Hematopoietic multipotent progenitor cell (in vitro differentiated cells): Measurements from ENCODE around the gene IL12B. TPM values are rescaled to one million over a fixed set of nuclear protein-coding genes. Genes with fewer than 3 reads are reported as not detected.
A peak's percentile ranks its signal among the peaks of the same experiment; 100 is the strongest.
"Not testable (repeated sequence)": the region's sequence is repeated elsewhere in the genome, so short reads cannot be mapped to it uniquely, and the experiment has no call there.

Source experiments
- DNase-seq, 3 donors: peaks; one replicate each; pipeline ENCODE4 v3.0.0-alpha.2; 2011 to 2015; ENCODE audit warnings: low read depth in 2 of 3, low spot score in 2 of 3
- total RNA-seq: library from RNA; depleted of rRNA; stranded (reverse); fragments of >200 nt; gene quantifications from one replicate; pipeline ENCODE4 v1.2.3, GENCODE V29; 2012

Gene IL12B
- not detected for total RNA-seq

DNA sequence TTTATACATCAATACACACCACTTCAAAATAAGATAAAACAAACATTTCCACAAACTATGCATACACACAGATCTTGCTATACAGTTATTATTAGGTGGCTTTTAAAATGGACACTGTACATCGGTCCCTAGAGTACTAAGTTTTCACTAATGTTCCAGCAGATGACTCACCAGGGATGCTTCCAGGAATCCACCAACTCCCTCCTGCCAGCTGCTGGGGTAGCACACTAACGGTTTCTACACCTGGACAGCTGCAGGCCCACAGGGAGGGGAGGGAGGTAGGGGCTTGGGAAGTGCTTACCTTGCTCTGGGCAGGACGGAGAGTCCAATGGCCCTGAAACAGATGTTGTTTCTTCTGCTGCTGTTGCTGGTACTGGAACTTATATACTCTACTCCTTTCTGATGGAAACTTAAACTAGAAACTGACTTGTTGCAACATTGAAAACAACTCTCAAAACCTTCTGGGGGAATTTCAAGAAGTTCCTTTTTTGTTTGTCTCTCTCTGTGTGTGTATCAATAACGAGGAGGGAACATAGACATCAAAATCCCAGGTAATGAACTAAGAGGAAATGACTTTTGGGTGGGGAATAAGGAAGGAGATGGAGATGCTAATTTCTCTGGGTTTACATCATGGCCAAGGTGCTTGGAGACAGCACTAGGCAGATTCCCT lies at the start of gene IL12B:
TSS of gene IL12B (minus strand) at position 357 of the 670 bp plus-strand sequence. CDS start 3,705 bp downstream, outside the sequence.
- no peak for DNase-seq

DNA sequence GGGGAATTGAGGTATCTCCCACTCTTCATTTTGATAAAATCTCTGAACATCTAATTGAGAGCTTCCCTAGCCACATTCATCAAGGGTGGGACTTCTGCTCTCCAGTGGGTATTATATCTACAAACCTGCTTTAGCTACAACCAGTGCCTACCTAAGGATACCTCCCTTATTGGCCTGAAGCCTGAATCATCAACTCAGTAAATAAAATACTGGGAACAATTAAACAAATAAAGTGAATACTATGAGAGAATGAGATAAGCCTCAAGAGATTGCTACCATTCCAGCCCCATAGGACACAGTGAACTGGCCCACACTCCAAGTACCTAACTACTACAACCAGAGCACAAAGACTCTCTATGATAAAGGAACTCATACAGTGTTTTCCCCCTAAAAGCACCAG lies 47.4 kb upstream of the IL12B start:
- no peak for DNase-seq

DNA sequence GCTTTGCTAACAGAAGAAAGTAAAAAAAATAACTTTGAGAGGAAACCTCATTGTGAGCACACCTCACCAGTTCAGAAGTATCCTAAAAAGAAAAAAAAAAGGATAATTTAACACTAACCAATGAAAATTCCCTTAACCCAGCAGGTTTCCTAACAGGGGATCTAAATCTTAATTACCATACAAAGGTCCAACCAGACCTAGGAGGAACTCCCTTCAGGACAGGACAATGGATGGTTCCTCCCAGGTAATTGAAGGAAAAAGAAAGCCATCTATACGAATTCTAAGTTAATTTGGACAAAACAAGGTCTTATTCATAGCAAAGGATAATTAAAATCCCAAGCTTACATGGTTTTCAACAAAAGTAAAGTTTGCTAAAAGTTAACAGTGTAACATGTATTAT lies 37.6 kb upstream of the IL12B start:
- DNase-seq, result not testable (repeated sequence)

DNA sequence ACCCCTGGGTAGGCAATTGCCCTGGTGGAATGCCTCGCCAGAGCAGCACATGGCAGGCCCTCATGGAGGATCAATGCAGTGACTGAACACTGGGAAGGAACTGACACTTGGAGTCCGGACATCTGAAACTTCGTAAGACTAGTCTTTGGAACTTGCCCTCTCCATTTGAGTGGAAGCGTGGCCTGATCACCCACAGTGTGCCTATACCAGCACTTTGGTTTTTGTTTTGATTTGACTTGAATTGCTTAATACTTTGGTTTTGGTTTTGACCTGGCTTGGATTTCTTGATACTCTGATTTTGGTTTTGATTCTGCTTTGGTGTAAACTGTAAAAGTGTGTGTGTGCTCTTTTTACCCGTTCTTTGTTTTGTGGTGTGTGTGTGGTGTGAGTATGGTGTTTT lies 36.5 kb upstream of the IL12B start:
- not testable (repeated sequence) for DNase-seq

DNA sequence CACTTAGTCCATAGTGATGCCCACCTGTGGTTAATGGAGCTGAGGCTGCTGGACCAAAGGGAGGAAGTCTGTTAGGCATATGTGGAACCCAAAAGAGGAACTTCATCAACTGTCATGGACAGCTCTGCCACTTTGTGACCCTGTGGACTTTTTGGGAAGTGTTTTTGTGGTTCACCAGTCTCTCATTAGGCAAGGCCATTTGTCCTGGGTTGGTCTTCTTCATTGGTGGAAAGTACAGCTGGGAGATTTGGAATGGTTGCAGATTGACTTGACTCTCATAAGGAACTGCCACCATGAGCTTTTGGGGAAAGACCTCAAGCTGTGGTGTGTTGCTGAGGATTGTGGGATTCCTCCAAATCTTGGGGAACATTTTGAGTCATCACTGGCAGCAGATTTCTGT lies 31.9 kb upstream of the IL12B start:
- DNase-seq, result peak in 2 of 3 donors; percentile 73 to 85

DNA sequence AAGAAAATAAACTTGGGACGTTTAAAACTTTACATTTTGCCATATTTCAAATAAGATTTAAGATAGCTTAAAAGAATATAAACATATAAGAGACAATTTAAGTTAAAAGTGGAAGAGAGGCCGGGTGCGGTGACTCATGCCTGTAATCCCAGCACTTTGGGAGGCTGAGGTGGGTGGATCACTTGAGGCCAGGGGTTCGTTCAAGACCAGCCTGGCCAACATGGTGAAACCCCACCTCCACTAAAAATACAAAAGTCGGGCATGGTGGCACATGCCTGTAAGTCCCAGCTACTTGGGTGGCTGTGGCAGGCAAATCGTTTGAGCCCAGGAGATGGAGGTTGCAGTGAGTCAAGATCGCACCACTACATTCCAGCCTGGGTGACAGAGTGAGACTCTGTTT lies 29.6 kb upstream of the IL12B start:
- DNase-seq, result not testable (repeated sequence)

DNA sequence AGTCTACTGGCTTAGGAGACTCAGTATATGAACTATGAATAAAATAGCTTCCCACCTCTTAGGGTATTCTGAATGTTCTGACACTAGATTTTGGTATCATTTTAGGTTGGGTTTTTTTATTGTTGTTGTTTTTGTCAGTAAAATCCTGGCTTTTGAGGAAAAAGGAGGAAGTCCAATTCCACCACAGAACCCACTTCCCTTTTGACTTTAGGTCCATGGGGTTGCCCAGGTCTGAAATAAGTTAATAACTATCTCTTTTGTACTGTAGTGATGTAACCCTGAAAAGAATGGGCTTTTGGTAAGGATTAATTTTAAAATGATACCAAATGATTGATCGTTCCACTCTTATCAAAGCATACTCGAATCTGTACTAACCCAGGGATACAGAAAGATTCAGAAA lies 29.1 kb upstream of the IL12B start:
- DNase-seq, result peak in 2 of 3 donors; percentile 56 to 71

DNA sequence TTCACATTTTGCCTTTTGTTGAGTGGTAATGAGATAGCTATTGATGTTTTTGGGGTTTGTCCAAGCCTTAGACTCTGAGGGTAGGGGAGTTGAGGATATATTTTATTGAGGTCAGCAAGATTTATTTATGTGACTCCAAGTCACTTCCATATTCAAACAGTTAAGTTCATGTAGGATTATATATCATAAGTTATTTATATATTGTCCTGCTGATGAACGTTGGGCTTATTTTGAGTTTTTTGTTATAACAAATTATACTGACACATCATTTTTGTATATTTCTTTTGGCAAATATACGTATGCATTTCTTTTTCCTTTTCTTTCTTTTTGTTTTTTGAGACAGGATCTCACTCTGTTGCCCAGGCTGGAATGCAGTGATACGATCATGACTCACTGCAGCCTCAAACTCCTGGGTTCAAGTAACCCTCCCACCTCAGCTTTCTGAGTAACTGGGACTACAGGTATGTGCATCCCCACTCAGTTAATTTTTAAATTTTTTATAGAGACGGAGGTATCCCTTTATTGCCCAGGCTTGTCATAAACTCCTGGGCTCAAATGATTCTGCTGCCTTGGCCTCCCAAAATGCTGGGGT lies 23.5 kb upstream of the IL12B start:
- DNase-seq, result no peak

DNA sequence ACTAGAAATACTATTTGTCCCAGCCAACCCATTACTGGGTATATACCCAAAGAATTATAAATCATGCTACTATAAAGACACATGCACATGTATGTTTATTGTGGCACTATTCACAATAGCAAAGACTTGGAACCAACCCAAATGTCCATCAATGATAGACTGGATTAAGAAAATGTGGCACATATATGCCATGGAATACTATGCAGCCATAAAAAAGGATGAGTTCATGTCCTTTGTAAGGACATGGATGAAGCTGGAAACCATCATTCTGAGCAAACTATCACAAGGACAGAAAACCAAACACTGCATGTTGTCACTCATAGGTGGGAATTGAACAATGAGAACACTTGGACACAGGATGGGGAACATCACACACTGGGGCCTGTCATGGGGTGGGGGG lies 20.4 kb upstream of the IL12B start:
- not testable (repeated sequence) for DNase-seq

DNA sequence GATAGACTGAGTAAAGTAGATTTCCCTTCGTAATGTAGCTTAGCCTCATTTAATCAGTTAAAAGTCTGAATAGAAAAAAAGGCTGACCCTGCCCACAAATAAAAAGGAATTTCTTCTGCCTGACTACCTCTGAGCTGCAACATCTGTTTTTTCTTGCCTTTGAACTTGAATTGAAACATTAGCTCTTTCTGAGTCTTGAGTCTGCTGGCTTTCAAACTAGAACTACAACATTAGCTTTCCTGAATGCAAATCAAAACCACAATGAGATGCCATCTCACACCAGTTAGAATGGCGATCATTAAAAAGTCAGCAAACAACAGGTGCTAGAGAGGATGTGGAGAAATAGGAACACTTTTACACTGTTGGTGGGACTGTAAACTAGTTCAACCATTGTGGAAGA lies 19.9 kb upstream of the IL12B start:
- not testable (repeated sequence) for DNase-seq

DNA sequence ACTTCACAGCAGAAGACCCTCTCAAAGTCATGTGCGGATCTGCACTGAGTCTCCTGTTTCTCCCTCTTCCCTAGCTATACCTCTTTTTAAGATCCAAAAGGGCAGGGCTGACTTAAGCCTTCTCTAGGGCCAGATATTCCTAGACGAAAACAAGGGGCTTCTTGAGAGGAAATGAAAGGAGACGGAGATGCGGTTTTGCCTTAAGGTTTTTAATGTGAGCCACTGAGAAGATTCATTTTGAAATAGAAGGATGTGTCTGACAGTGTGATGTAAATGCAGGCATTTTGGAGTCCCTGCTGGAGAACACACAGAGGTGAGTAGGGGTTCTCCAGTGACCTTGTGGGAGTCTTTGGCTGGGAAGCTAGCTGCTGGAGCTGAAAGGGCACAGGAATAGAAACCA lies 15.6 kb upstream of the IL12B start:
- DNase-seq, result no peak

DNA sequence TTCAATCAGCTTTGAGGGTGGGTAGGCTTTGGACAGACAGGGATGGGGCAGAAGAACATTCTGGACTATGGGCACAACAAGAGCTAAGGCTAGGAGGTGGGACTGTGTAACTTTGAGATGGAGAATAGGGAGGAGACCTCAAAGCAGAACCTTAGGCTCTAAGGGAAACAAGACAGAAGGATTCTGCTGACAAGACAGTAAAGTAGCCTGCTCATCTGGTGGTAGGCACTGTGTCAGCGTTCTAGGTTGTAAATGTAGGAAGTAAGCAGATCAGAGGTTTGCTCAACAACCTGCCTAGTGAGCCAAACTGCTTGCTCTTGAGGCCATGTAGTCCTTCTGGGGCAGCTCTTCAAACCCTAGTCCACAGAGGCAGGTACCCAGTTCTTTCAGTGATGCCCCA lies 15.0 kb upstream of the IL12B start:
- no peak for DNase-seq

DNA sequence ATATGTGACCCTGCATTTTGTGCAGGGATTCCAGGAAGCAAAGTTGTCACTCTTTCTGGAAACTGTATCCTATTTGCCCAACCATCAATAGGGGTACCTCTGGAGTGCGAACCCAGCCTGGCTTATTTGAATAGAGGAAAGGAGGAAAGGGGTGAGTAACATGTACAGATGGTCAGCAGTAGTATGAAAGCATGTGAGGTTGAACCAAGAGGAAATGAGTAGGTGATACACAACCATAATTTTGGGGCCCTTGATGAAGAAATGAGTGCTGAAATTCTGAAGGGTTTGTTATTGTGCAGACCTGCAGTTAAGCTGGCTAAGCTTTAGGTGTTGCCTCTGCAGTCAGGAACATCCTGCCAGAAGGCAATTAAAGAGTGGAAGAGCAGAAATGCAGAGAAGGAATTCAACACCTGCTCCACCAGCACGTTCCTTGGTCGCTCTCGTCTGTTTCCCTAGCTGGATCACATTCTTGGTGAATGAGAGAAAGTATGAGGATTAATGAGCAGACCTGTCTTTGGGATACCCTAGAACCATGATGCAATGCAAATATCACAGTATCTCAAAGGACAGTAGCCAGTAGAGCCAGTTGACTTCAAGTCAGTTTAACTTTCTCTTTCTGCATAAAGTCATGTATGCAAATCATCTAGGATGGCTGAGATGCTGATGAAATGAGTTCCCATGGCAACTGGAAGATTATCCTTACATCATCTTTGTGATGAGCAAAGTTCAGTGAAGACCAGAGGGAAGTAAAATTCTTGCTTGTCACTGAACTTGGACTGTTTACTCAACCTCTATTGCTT lies 13.2 kb upstream of the IL12B start:
- no peak for DNase-seq

DNA sequence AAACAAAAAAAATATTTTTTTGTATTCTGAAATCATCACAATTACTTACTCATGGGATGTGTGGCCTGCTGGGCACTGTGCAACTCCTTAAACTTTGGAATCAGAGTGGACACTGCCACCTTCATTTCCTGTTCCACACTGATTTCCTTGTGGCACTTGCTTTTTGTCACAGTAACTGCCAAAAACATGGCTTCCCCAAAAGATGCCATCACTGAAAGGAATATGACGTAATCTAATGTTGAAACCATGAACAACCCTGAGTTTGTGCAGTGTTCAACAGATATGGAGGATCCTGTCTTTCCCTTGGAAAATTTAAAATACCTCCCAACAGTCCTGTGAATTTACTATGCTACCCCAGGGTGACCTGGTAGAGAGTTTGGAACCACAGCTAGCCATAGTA lies 12.6 kb upstream of the IL12B start:
- DNase-seq, result no peak

DNA sequence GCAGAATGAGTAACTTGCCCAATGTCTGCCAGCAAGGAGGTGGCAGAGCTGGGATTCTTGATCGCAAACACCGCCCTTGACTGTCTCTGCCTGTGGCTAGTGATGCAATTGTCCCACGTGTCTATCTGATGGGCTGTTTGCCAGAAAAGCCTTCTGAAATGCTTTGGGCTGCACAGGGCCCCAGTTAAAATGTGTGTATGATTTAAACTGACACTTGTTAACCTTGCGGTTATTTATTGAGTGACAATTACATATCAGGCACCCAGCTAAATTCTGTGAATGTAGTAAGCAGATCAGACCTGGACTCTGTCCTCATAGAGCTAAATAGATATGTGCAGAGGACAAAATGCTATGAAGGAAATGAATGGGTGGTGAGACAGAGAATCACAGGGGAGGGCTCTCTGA lies 11.6 kb upstream of the IL12B start:
- DNase-seq, result peak; percentile 28 to 95 (median 88)

DNA sequence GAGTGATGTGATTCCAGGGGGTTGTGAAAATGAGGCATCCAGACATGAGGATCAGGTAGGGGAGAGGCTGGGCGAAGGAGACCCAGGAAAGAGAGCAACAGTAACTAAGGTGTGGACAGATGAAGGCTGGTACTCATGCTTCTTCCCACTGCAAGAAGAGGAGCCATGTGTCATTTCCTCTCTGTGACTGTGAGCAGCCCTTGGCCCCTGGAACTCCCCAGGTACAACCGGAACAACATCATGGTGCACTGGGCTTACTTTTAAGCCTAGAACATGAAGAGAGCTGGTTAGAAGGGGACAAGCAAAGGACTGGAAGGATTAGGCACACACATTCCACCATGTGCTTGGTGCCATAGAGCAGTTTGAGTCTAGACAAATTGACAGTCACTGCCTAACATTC lies 10.9 kb upstream of the IL12B start:
- no peak for DNase-seq

DNA sequence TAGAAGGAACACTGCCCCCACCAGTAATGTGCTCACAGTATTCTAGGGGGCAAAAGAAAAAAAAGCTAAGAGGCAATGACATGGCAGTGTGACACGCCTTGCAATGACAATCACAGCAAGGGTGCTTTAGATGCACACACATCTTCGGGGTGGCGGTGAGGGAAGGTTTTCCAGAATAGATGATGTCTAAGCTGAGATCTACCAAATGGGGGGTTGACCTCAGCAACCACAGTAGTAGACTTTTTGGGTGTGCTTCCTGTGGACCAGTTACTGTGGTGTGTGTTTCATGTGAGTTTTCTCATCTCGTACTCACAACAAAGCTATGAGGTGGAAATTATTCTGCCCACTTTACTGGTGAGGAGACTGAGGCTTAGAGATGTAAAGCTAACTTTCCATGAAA lies 10.2 kb upstream of the IL12B start:
- no peak for DNase-seq

DNA sequence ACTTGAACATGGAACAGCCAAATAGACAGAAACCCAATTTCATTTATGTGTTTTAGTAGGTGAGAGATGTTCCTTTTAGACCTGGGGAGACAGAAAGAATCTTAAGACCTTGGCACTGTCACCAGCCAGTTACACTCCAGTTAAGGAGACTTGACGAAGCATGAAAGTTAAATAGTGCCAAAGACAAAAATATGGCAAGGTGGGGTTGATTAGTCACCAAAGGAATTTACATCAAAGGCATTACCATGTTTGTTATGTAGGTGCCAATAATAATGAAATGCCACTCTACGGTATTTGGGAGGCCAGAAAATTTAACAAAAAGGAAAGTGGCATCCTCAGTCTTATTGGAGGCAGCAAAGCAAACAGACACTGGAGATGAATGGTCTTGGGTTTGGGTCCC lies 9.2 kb upstream of the IL12B start:
- DNase-seq, result no peak

DNA sequence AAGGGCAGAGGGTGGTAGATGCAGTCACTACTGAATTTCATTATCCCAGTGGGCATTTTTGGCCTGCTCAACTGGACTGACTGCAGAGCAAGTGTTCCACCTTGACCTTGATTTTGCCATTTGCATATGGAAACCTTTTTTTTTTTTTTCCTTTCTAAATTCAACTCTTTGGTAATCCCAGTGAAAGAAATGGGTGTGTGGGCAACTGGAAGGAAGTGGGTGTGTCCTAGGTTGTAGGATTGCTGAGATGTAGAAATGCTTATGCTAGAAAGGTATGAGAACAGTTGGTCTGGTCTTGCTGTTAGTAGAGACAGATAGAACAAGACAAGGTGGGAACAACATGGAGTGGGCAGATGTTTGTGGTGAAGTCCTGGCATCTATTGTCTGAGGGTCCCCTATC lies 7.8 kb upstream of the IL12B start:
- no peak for DNase-seq

DNA sequence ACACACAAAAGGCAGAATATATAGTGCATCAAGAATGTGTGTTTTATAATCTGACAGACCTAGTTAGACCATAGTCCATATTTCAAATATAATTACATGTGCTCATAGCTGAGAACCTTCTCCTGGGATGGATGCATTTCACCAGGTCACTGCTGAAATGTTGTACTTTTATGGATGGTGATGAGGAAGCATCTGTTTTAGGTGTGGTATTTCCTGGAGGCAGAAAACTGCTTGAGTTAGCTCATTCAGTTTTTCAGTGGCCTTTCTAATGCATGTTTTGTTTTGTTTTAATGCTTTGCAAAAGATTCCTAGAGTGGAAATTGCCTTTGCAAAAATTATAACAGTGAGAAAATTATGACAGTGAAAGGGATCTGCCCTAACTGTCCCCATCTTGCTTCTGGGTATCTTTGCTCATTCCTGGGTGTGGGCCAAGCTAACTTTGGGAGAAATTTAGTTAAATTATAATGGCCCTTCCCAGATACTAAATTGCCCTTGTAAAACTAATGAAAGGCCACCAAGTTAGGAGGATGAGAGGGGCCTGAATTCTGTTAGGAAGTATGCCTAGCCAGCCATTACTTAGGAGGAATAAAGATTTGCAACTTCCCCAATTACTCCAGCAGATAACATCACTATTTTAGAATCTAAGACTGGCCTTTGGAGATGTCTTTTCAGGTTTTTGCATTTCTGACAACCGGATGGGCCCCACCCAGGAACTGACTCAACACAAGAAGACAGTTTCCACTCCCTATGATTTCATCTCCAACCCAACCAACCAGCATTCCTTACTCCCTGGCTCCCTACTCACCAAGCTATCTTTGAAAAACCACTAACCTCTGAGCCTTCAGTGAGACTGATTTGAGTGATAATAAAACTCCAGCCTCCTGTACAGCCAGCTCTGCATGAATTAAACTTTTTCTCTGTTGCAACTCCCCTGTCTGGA lies 7.0 kb upstream of the IL12B start:
- peak in 1 of 3 donors; percentile 28 for DNase-seq

DNA sequence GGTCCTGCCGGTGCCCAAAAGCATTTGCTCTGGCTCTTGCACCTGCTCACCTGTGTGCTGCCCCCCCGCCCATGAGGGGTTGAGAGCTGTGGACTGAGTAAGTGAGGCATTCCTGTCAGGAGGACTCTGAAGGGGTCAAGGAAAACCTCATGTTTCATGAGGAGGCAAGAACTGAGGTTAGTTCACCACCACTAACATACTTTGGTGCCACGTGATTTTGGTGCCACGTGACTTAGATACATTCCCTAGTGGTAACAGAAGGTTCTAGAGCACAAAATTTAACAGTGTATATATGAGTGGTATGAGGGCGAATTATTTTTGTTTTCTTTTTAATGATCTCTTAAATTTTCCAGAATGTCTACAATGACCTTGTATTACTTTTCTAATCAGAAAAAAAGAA lies 6.3 kb upstream of the IL12B start:
- DNase-seq, result no peak
